OCI-LY3 (cell line): Measurements from ENCODE around the gene COG1.

Source experiments
- H2AFZ ChIP-seq: fragments of 200-600, 300-600 bp; shearing (Covaris generic); 2 replicates; pipeline ENCODE4 v1.6.0; 2014; ENCODE audit warnings: antibody characterized with exemption, low read depth, low read length
- H3K27ac ChIP-seq: fragments of 200-600, 300-600 bp; sonication (generic); 2 replicates; pipeline ENCODE4 v1.5.1; 2014; ENCODE audit warnings: mild to moderate bottlenecking, low read length, moderate library complexity, mixed read lengths
- H3K27me3 ChIP-seq: fragments of 200-600, 300-600 bp; sonication (generic); 2 replicates; pipeline ENCODE4 v1.6.1; 2014; ENCODE audit warnings: low read depth, low read length, mixed read lengths
- H3K36me3 ChIP-seq: fragments of 200-600, 300-600 bp; sonication (generic); replicated peaks from 2 replicates; pipeline ENCODE3; 2014; ENCODE audit warnings: low read depth, low read length, mixed read lengths
- H3K4me1 ChIP-seq: fragments of 300-600, 200-600 bp; sonication (generic); 2 replicates; pipeline ENCODE4 v1.6.1; 2014; ENCODE audit warnings: low read length, mixed read lengths
- H3K4me2 ChIP-seq: fragments of 200-600, 300-600 bp; sonication (generic); 2 replicates; pipeline ENCODE4 v1.6.1; 2014; ENCODE audit warnings: low read length, mixed read lengths
- H3K4me3 ChIP-seq: fragments of 300-600, 200-600 bp; sonication (generic); 2 replicates; pipeline ENCODE4 v1.5.1; 2014; ENCODE audit warnings: antibody characterized with exemption, mild to moderate bottlenecking, low read length, moderate library complexity
- H3K79me2 ChIP-seq: fragments of 300-600, 200-600 bp; shearing (Covaris generic); 2 replicates; pipeline ENCODE4 v1.6.1; 2014; ENCODE audit warnings: mild to moderate bottlenecking, low read length, mixed read lengths
- H3K9ac ChIP-seq: fragments of 300-600, 200-600 bp; shearing (Covaris generic); 2 replicates; pipeline ENCODE4 v1.6.0; 2014; ENCODE audit warnings: mild to moderate bottlenecking, low read length, moderate library complexity
- H3K9me3 ChIP-seq: fragments of 200-600, 300-600 bp; shearing (Covaris generic); 2 replicates; pipeline ENCODE4 v1.6.1; 2014; ENCODE audit warnings: low read length, mixed read lengths; ENCODE audit not compliant: insufficient read depth
- H4K20me1 ChIP-seq: fragments of 200-600, 300-600 bp; sonication (generic); 2 replicates; pipeline ENCODE4 v1.6.1; 2016; ENCODE audit warnings: low read length, mixed read lengths; ENCODE audit not compliant: insufficient read depth
- CTCF ChIP-seq: fragments of 200-600, 300-600 bp; sonication (generic); IDR thresholded peaks from 2 replicates; pipeline ENCODE4 v1.5.1; 2014; ENCODE audit warnings: antibody characterized with exemption, low read length, low read depth
- EZH2phosphoT487 ChIP-seq: fragments of 200-600 bp; shearing (Covaris generic); IDR thresholded peaks from 2 replicates; pipeline ENCODE4 v1.6.1; 2018; ENCODE audit warnings: antibody characterized with exemption, mixed run types, low read depth

Gene COG1

GRCh38 chr17:73182616-73183310 lies 10.1 kb upstream of the COG1 start:
- no peak overlapping the region for H2AFZ ChIP-seq
- no peak overlapping the region for H3K4me2 ChIP-seq
- no peak overlapping the region for H3K9ac ChIP-seq
- no peaks in the 10 kb centered on the region for H4K20me1 ChIP-seq
- no peaks in the 10 kb centered on the region for H3K4me1 ChIP-seq
- no peak for TF ChIP-seq CTCF
- TF ChIP-seq EZH2phosphoT487: no peak
- H3K79me2 ChIP-seq: no peaks in the 10 kb centered on the region
- H3K4me3 ChIP-seq: no peak overlapping the region
- no peak overlapping the region for H3K27ac ChIP-seq
- no peaks in the 10 kb centered on the region for H3K36me3 ChIP-seq
- H3K27me3 ChIP-seq: no peaks in the 10 kb centered on the region
- no peaks in the 10 kb centered on the region for H3K9me3 ChIP-seq

DNA sequence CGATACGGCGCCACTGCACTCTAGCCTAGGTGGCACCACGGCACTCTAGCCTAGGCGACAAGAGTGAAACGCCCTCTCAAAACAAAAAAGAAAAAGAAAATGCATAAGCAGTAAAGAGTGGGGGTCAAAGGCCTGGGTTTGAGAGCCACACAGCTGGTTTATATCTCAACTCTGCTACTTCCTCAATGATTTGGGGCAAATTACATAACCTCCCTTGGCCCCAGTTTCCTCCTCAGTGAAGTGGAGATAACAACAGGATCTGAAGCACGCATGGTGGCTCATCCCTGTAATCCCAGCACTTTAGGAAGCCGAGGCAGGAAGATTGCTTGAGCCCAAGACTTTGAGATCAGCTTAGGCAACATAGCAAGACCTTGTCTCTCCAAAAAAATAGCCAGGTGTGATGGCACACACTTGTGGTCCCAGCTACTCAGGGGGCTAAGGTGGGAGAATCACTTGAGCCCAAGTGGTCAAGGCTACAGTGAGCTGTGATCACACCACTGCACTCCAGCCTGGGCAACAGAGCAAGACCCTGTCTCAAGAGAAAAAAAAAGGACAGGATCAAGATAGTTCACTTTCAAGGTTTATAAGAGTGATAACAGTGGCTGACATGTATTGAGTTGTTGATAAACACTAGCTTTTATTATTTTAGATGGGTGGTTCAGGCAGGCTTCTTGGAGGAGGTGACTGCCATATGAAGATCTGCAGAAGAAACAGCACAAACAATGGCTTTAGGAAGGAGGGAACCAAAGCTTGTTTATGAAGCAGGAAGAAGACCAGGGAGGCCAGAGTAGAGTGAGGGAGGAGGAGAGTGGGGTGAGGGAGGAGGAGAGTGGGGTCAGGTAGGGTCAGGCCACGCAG lies 8.5 kb upstream of the COG1 start:
- Histone ChIP-seq H3K9ac (no peak overlapping the region), H3K4me1 (no peaks in the 10 kb centered on the region), H3K27ac (no peak overlapping the region), H3K4me2 (no peak overlapping the region), H4K20me1 (no peaks in the 10 kb centered on the region), H3K36me3 (no peaks in the 10 kb centered on the region), H3K79me2 (no peaks in the 10 kb centered on the region), H3K4me3 (no peak overlapping the region), H3K9me3 (no peaks in the 10 kb centered on the region), H3K27me3 (no peaks in the 10 kb centered on the region), H2AFZ (no peak overlapping the region)
- TF ChIP-seq EZH2phosphoT487 (no peak), CTCF (no peak)

GRCh38 chr17:73186283-73187050 lies 6.4 kb upstream of the COG1 start:
- Histone ChIP-seq H3K27me3 (no peaks in the 10 kb centered on the region), H3K36me3 (no peaks in the 10 kb centered on the region), H3K4me3 (no peak overlapping the region), H3K4me2 (no peak overlapping the region), H3K9me3 (no peaks in the 10 kb centered on the region), H3K9ac (no peak overlapping the region), H3K79me2 (0 out of 2 replicates have a peak, but pooled peaks cover 4% of the 10 kb centered on the region), H3K27ac (no peak overlapping the region), H2AFZ (no peak overlapping the region), H4K20me1 (no peaks in the 10 kb centered on the region), H3K4me1 (peaks cover 2% of the 10 kb centered on the region; the same call in 1 of the 2 replicates)
- TF ChIP-seq EZH2phosphoT487 (no peak), CTCF (no peak)
